ENCODE measurements around the gene YY1AP1. TPM values are rescaled to one million over a fixed set of nuclear protein-coding genes. Genes with fewer than 3 reads are reported as not detected.
"Not testable (repeated sequence)": the region's sequence is repeated elsewhere in the genome, so short reads cannot be mapped to it uniquely, and the experiment has no call there.

Gene YY1AP1
- polyA plus RNA-seq, 1 of the 3 experiments (the other 2 are of a cell fraction): 45.0 TPM

DNA sequence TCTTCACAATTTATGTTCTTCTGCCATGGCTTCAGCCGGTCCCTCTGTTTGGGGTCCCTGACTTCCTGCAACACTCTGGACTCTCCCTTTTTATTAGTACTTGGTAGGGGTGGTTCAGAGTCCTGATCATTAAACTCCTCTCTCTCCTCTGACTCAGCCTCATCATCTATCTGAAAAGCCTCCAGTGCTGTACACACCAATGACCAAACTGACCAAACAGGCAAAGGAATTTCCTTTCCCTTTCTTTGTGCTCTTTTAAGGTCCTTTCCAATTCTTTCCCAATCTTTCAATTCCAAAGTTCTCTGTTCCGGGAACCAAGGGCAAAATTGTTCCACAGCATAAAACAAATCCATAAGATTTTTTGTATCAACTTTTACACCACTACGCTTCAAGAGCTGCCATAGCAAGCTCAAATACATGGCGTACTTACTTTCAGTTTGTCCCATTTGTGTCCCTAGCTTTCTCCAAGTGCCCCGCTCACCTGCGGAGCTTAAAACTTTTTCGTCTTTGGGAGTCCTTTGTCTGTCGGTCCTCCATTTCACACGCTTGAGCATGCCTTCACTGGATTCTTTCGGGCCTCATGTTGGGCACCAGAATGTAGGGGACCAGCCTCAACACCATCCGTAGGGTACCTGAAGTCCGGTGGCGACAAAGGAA lies 9.9 kb upstream of the YY1AP1 start:
- Histone ChIP-seq H3K4me1 (ENCODE audit: control insufficient read depth in 1 of 2, insufficient read depth in 2 of 2, low read depth in 1 of 2, low read length in 1 of 2) (peaks cover 0 to 4% of the 10 kb centered on the region in 2 experiments; a peak in 1 of 4 replicates), H3K4me3 (ENCODE audit: low read depth in 2 of 2, low read length in 1 of 2) (no peak overlapping the region), H3K9me3 (no peaks in the 10 kb centered on the region), H3K4me2 (no peak overlapping the region), H2AFZ (ENCODE audit: low read depth) (no peak overlapping the region), H3F3A (replicated peaks; ENCODE audit: insufficient read depth) (peaks cover 16% of the 10 kb centered on the region), H3K9ac (no peak overlapping the region), H3K27ac (ENCODE audit: low read depth in 2 of 2, low read length in 1 of 2) (no peak overlapping the region; a peak in 1 of 4 replicates), H3K27me3 (ENCODE audit: insufficient read depth) (no peaks in the 10 kb centered on the region), H3K79me2 (ENCODE audit: insufficient read depth) (peaks cover 84% of the 10 kb centered on the region), H4K20me1 (ENCODE audit: insufficient read depth) (peaks cover 23% of the 10 kb centered on the region; the same call in 1 of the 2 replicates), H3K36me3 (replicated peaks in 1 of 2; ENCODE audit: control insufficient read depth in 1 of 2, insufficient read depth in 2 of 2, low read length in 1 of 2) (peaks cover 13 to 34% of the 10 kb centered on the region in 2 experiments), H3K9me2 (no peaks in the 10 kb centered on the region)
- TF ChIP-seq, protein P1, sequence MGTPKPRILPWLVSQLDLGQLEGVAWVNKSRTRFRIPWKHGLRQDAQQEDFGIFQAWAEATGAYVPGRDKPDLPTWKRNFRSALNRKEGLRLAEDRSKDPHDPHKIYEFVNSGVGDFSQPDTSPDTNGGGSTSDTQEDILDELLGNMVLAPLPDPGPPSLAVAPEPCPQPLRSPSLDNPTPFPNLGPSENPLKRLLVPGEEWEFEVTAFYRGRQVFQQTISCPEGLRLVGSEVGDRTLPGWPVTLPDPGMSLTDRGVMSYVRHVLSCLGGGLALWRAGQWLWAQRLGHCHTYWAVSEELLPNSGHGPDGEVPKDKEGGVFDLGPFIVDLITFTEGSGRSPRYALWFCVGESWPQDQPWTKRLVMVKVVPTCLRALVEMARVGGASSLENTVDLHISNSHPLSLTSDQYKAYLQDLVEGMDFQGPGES (IDR thresholded peaks at IDR 0.05; ENCODE audit: low read depth, low read length): no peak
- TF ChIP-seq, protein P2, sequence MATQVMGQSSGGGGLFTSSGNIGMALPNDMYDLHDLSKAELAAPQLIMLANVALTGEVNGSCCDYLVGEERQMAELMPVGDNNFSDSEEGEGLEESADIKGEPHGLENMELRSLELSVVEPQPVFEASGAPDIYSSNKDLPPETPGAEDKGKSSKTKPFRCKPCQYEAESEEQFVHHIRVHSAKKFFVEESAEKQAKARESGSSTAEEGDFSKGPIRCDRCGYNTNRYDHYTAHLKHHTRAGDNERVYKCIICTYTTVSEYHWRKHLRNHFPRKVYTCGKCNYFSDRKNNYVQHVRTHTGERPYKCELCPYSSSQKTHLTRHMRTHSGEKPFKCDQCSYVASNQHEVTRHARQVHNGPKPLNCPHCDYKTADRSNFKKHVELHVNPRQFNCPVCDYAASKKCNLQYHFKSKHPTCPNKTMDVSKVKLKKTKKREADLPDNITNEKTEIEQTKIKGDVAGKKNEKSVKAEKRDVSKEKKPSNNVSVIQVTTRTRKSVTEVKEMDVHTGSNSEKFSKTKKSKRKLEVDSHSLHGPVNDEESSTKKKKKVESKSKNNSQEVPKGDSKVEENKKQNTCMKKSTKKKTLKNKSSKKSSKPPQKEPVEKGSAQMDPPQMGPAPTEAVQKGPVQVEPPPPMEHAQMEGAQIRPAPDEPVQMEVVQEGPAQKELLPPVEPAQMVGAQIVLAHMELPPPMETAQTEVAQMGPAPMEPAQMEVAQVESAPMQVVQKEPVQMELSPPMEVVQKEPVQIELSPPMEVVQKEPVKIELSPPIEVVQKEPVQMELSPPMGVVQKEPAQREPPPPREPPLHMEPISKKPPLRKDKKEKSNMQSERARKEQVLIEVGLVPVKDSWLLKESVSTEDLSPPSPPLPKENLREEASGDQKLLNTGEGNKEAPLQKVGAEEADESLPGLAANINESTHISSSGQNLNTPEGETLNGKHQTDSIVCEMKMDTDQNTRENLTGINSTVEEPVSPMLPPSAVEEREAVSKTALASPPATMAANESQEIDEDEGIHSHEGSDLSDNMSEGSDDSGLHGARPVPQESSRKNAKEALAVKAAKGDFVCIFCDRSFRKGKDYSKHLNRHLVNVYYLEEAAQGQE (IDR thresholded peaks at IDR 0.05; ENCODE audit: low read depth, low read length): no peak
- TF ChIP-seq MEF2A (IDR thresholded peaks at IDR 0.05; ENCODE audit: borderline replicate concordance, low read depth) (no peak), NFIC (IDR thresholded peaks at IDR 0.05; ENCODE audit: borderline replicate concordance) (no peak), MXI1 (IDR thresholded peaks at IDR 0.05; ENCODE audit: low read depth, low read length) (no peak), NRF1 (IDR thresholded peaks at IDR 0.05; ENCODE audit: low read depth, low read length) (no peak), EP300 (IDR thresholded peaks at IDR 0.05; ENCODE audit: borderline replicate concordance in 1 of 2, low read depth in 1 of 2, low read length in 1 of 2) (no peak), FOXJ3 (CRISPR knock-in tag; IDR thresholded peaks at IDR 0.05) (no peak), RXRA (IDR thresholded peaks at IDR 0.05; ENCODE audit: borderline replicate concordance, low read depth) (no peak), RAD21 (IDR thresholded peaks at IDR 0.05; ENCODE audit: low read length) (no peak), GATA2 (CRISPR knock-in tag; IDR thresholded peaks at IDR 0.05) (no peak), RFX5 (IDR thresholded peaks at IDR 0.05; ENCODE audit: low read length) (no peak), TEAD4 (IDR thresholded peaks at IDR 0.05; ENCODE audit: borderline replicate concordance, insufficient read depth) (no peak), GABPA (IDR thresholded peaks at IDR 0.05; ENCODE audit: low read depth) (no peak), TAF1 (IDR thresholded peaks at IDR 0.05; ENCODE audit: borderline replicate concordance, low read depth, low read length) (no peak), YY1 (IDR thresholded peaks at IDR 0.05; ENCODE audit: low read depth) (no peak), JUND (IDR thresholded peaks at IDR 0.05) (no peak)
- TF ChIP-seq, protein P3, sequence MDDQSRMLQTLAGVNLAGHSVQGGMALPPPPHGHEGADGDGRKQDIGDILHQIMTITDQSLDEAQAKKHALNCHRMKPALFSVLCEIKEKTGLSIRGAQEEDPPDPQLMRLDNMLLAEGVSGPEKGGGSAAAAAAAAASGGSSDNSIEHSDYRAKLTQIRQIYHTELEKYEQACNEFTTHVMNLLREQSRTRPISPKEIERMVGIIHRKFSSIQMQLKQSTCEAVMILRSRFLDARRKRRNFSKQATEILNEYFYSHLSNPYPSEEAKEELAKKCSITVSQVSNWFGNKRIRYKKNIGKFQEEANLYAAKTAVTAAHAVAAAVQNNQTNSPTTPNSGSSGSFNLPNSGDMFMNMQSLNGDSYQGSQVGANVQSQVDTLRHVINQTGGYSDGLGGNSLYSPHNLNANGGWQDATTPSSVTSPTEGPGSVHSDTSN (IDR thresholded peaks at IDR 0.05): no peak
- TF ChIP-seq, protein P4, sequence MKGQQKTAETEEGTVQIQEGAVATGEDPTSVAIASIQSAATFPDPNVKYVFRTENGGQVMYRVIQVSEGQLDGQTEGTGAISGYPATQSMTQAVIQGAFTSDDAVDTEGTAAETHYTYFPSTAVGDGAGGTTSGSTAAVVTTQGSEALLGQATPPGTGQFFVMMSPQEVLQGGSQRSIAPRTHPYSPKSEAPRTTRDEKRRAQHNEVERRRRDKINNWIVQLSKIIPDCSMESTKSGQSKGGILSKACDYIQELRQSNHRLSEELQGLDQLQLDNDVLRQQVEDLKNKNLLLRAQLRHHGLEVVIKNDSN (IDR thresholded peaks at IDR 0.05; ENCODE audit: borderline replicate concordance, low read depth): no peak
- ChIA-PET POLR2A (no interaction called here), CTCF (interaction anchor here (1.4 kb wide), 1 partner anchor 31 kb away, joined by 4 read pairs; no protein-coding TSS in a partner anchor)
- DNase-seq: no peak
- 96% methylated on average over 13 of the region's 13 CpGs for whole genome bisulfite sequencing (ENCODE audit: low lambda C conversion rate)

DNA sequence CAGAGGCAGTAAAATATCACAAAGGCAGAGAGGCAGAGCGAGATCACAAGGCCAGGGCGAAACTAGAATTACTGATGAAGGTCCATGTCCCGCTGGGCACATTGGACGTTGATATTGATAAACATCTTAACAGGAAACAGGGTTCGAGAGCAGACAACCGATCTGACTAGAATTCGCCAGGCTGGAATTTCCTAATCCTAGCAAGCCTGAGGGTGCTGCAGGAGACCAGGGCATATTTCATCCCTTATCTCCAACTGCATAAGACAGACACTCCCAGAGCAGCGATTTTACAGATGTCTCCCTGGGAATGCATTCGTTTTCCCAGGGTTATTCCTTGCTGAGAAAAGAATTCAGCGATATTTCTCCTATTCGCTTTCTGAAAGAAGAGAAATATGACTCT lies 9.0 kb upstream of the YY1AP1 start:
- H3K4me3 ChIP-seq (ENCODE audit: low read depth in 2 of 2, low read length in 1 of 2); H3K27me3 ChIP-seq (ENCODE audit: insufficient read depth); H3K4me1 ChIP-seq (ENCODE audit: control insufficient read depth in 1 of 2, insufficient read depth in 2 of 2, low read depth in 1 of 2, low read length in 1 of 2); H3K4me2 ChIP-seq; POLR2A ChIA-PET; CTCF ChIA-PET; H3K9ac ChIP-seq; H3K9me3 ChIP-seq; DNase-seq; H2AFZ ChIP-seq (ENCODE audit: low read depth); H3K9me2 ChIP-seq; H3K27ac ChIP-seq (ENCODE audit: low read depth in 2 of 2, low read length in 1 of 2): not testable (repeated sequence)
- H3K79me2 ChIP-seq (ENCODE audit: insufficient read depth): peaks cover 84% of the 10 kb centered on the region
- peaks cover 23% of the 10 kb centered on the region; the same call in 1 of the 2 replicates for H4K20me1 ChIP-seq (ENCODE audit: insufficient read depth)
- H3K36me3 ChIP-seq (replicated peaks in 1 of 2; ENCODE audit: control insufficient read depth in 1 of 2, insufficient read depth in 2 of 2, low read length in 1 of 2): peaks cover 20 to 38% of the 10 kb centered on the region in 2 experiments
- WGBS (ENCODE audit: low lambda C conversion rate): 77% methylated on average over 11 of the region's 11 CpGs
- H3F3A ChIP-seq (replicated peaks; ENCODE audit: insufficient read depth): peaks cover 16% of the 10 kb centered on the region

Measured in SK-N-SH (cell line).